Stomach smooth muscle (tissue), 2 donors: ENCODE results near the gene AKAP13.
"Not testable (repeated sequence)": the region's sequence is repeated elsewhere in the genome, so short reads cannot be mapped to it uniquely, and the experiment has no call there.

Source experiments
- H3K27ac ChIP-seq: one replicate; pipeline ENCODE4 v1.7.0; 2013; ENCODE audit warnings: mild to moderate bottlenecking, low read length, inconsistent platforms
- H3K27me3 ChIP-seq, 2 donors: one replicate each; pipeline ENCODE4 v1.7.0; 2013; ENCODE audit warnings: low read length in 2 of 2; ENCODE audit not compliant: insufficient read depth in 2 of 2, control insufficient read depth in 1 of 2
- H3K36me3 ChIP-seq, 2 donors: one replicate each; pipeline ENCODE4 v1.7.0; 2013; ENCODE audit warnings: low read length in 2 of 2; ENCODE audit not compliant: control insufficient read depth in 2 of 2, insufficient read depth in 2 of 2
- H3K4me1 ChIP-seq: one replicate; pipeline ENCODE4 v1.7.0; 2013; ENCODE audit warnings: low read length; ENCODE audit not compliant: control insufficient read depth, insufficient read depth
- H3K4me3 ChIP-seq, 2 donors: one replicate each; pipeline ENCODE4 v1.7.0; 2013; ENCODE audit warnings: low read length in 2 of 2
- H3K9ac ChIP-seq, 2 donors: one replicate each; pipeline ENCODE4 v1.7.0; 2013; ENCODE audit warnings: low read length in 2 of 2, mild to moderate bottlenecking in 1 of 2
- H3K9me3 ChIP-seq, 2 donors: one replicate each; pipeline ENCODE4 v1.7.0; 2013; ENCODE audit warnings: low read length in 2 of 2; ENCODE audit not compliant: control insufficient read depth in 2 of 2
- donor health status: healthy.
- donor health status: Pancreatic carcinoma.

AKAP13 gene

DNA sequence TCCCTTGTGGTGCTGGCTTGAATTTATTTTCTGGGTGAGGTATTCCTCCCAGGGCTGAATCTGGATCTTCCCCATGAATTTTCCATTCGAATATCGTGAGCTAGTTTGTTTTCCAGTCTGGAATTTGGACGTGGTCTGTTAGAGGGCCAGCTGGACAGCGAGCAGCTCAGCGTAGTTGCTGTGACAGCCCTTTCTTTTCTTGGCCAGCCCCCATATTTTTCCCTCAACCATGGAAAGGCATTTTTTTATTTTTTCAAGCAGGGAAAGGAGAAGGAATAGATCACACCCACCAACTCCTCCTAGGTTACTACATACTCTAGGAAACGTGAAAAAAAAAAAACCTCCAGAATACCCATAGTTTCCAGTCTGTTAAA, 262.3 kb downstream of the AKAP13 start:
- no peaks in the 10 kb centered on the region for H3K27me3 ChIP-seq
- peak overlapping the region; percentile 49 to 71 for H3K4me3 ChIP-seq
- H3K4me1 ChIP-seq, result peaks cover 27% of the 10 kb centered on the region
- no peaks in the 10 kb centered on the region for H3K9me3 ChIP-seq
- peak overlapping the region; percentile 83 to 84 for H3K9ac ChIP-seq
- H3K27ac ChIP-seq, result peak overlapping the region; percentile 90
- peaks cover 9 to 14% of the 10 kb centered on the region in 2 donors for H3K36me3 ChIP-seq

- no peak overlapping the region for H3K4me3 ChIP-seq
- no peaks in the 10 kb centered on the region for H3K27me3 ChIP-seq
- no peak overlapping the region for H3K9ac ChIP-seq
- H3K9me3 ChIP-seq, result no peaks in the 10 kb centered on the region
- H3K36me3 ChIP-seq, result peaks cover 9 to 14% of the 10 kb centered on the region in 2 donors
- peaks cover 35% of the 10 kb centered on the region for H3K4me1 ChIP-seq
- H3K27ac ChIP-seq, result no peak overlapping the region
Measured at GRCh38 chr15:85646538-85647091, 266.2 kb downstream of the AKAP13 start.

GRCh38 chr15:85649372-85649771, 269.0 kb downstream of the AKAP13 start:
- H3K4me1 ChIP-seq, result peaks cover 18% of the 10 kb centered on the region
- H3K36me3 ChIP-seq, result peaks cover 10 to 18% of the 10 kb centered on the region in 2 donors
- H3K27me3 ChIP-seq, result no peaks in the 10 kb centered on the region
- no peak overlapping the region for H3K4me3 ChIP-seq
- no peak overlapping the region for H3K9ac ChIP-seq
- peak overlapping the region; percentile 13 for H3K27ac ChIP-seq
- H3K9me3 ChIP-seq, result no peaks in the 10 kb centered on the region

GRCh38 chr15:85651548-85651947, 271.1 kb downstream of the AKAP13 start:
- Histone ChIP-seq H3K4me1 (peaks cover 12% of the 10 kb centered on the region), H3K27me3 (no peaks in the 10 kb centered on the region), H3K4me3 (no peak overlapping the region), H3K9ac (no peak overlapping the region), H3K36me3 (peaks cover 19 to 21% of the 10 kb centered on the region in 2 donors), H3K9me3 (no peaks in the 10 kb centered on the region), H3K27ac (no peak overlapping the region)

DNA sequence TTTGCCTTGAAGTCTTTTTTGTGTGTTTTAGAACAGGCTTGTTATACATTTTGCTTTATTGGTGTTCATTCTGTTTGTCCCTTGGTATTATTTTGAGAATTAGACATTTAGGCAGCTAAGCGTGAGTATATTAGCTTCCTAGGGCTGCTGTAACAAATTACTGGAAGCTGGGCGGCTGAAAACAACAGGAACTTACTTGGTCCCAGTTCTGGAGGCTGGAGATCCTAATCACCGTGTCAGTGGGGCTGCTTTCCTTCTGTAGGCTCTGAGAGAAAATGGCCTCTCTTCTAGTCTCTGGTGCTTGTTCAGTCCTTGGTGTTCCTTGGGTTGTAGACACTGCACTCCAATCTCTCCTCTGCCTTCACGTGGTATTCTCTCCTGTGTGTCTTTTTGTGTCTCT, 272.1 kb downstream of the AKAP13 start:
- Histone ChIP-seq H3K9ac (no peak overlapping the region), H3K4me1 (peaks cover 9% of the 10 kb centered on the region), H3K27ac (no peak overlapping the region), H3K27me3 (no peaks in the 10 kb centered on the region), H3K9me3 (no peaks in the 10 kb centered on the region), H3K36me3 (peaks cover 17 to 18% of the 10 kb centered on the region in 2 donors), H3K4me3 (no peak overlapping the region)

DNA sequence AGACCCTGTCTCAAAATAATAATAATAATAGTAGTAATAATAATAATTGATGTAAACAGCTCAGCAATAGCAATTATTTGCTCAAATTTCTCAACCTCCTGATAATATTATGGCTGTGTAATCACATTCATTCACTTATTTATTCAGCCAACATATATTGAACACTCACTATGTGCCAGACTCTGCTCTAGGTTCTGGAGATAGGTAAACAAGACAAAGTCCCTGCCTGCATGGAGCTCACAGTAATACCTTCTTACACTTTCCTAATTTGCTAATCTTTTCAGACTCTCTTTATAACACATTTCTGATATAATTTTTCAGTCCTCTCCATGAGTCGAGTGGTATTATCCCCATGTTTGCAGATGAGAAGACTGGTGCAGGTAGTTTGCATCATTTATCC, 276.7 kb downstream of the AKAP13 start:
- Histone ChIP-seq H3K4me3 (no peak overlapping the region), H3K27ac (no peak overlapping the region), H3K9me3 (no peaks in the 10 kb centered on the region), H3K36me3 (peaks cover 16 to 24% of the 10 kb centered on the region in 2 donors), H3K27me3 (no peaks in the 10 kb centered on the region), H3K4me1 (no peaks in the 10 kb centered on the region), H3K9ac (no peak overlapping the region)

- no peaks in the 10 kb centered on the region for H3K4me1 ChIP-seq
- no peaks in the 10 kb centered on the region for H3K27me3 ChIP-seq
- peaks cover 18 to 30% of the 10 kb centered on the region in 2 donors for H3K36me3 ChIP-seq
- H3K9ac ChIP-seq, result no peak overlapping the region
- H3K9me3 ChIP-seq, result no peaks in the 10 kb centered on the region
- H3K4me3 ChIP-seq, result no peak overlapping the region
- no peak overlapping the region for H3K27ac ChIP-seq
Measured at GRCh38 chr15:85658816-85659215, 278.4 kb downstream of the AKAP13 start.

GRCh38 chr15:85661859-85662258, 281.5 kb downstream of the AKAP13 start:
- Histone ChIP-seq H3K27ac (no peak overlapping the region), H3K27me3 (no peaks in the 10 kb centered on the region), H3K4me1 (no peaks in the 10 kb centered on the region), H3K9ac (no peak overlapping the region), H3K4me3 (no peak overlapping the region), H3K36me3 (peaks cover 16 to 23% of the 10 kb centered on the region in 2 donors), H3K9me3 (no peaks in the 10 kb centered on the region)

DNA sequence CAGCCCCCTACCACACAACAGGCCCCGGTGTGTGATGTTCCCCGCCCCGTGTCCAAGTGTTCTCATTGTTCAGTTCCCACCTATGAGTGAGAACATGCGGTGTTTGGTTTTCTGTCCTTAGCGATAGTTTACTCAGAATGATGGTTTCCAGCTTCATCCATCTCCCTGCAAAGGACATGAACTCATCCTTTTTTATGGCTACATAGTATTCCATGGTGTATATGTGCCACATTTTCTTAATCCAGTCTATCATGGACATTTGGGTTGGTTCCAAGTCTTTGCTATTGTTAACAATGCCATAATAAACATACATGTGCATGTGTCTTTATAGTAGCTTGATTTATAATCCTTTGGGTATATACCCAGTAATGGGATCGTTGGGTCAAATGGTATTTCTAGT, 285.3 kb downstream of the AKAP13 start:
- not testable (repeated sequence) for H3K9ac ChIP-seq, H3K27ac ChIP-seq, H3K27me3 ChIP-seq, H3K4me3 ChIP-seq, H3K4me1 ChIP-seq, H3K9me3 ChIP-seq
- H3K36me3 ChIP-seq, result peaks cover 20 to 26% of the 10 kb centered on the region in 2 donors

GRCh38 chr15:85667491-85668424, 287.4 kb downstream of the AKAP13 start:
- H3K36me3 ChIP-seq, result peaks cover 18 to 26% of the 10 kb centered on the region in 2 donors
- peak overlapping the region; percentile 1 to 43 for H3K9ac ChIP-seq
- H3K4me1 ChIP-seq, result no peaks in the 10 kb centered on the region
- H3K27me3 ChIP-seq, result no peaks in the 10 kb centered on the region
- H3K9me3 ChIP-seq, result no peaks in the 10 kb centered on the region
- no peak overlapping the region for H3K4me3 ChIP-seq
- H3K27ac ChIP-seq, result peak overlapping the region; percentile 76

DNA sequence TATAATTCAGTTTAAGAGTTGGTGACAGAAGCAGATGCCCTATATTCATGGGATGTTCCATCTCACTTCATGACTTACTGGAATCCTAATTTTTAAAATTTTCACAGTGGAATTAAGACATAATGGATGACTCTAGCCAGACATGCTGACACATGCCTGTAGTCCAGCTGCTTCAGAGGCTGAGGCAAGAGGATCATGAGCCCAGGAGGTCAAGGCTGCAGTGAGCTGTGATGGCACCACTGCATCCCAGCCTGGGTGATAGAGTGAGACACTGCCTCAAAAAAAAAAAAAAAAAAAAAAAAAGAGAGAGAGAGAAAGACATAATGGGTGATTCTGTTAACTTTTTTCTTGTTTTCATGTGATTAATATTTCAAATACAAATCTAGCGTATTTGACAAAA, 290.8 kb downstream of the AKAP13 start:
- H3K9ac ChIP-seq, result no peak overlapping the region
- no peaks in the 10 kb centered on the region for H3K27me3 ChIP-seq
- H3K36me3 ChIP-seq, result peaks cover 11 to 25% of the 10 kb centered on the region in 2 donors
- H3K4me1 ChIP-seq, result no peaks in the 10 kb centered on the region
- no peaks in the 10 kb centered on the region for H3K9me3 ChIP-seq
- H3K4me3 ChIP-seq, result no peak overlapping the region
- no peak overlapping the region for H3K27ac ChIP-seq
